Smooth muscle cell of trachea (primary cell): ENCODE results near the gene CNTNAP3. TPM values are rescaled to one million over a fixed set of nuclear protein-coding genes. Genes with fewer than 3 reads are reported as not detected.

Experiments used
- total RNA-seq: library from RNA; depleted of rRNA; stranded (reverse); fragments of >200 nt; gene quantifications from 2 replicates; pipeline ENCODE4 v1.2.1, GENCODE V29; 2014

The CNTNAP3 gene
- 0.15 and 0.50 TPM in 2 replicates for total RNA-seq

GRCh38 chr9:39287980-39288379 lies at the start of gene CNTNAP3:
CNTNAP3 (minus strand) TSS chr9:39288167; CDS start chr9:39288064, 103 bp downstream.

Other genes with a start within 250 kb of the CNTNAP3 start
- not detected in 2 replicates for gene SPATA31A1, start 67.5 kb upstream of the CNTNAP3 start, total RNA-seq